MCF 10A (cell line): ENCODE results near the gene SNX11. TPM values are rescaled to one million over a fixed set of nuclear protein-coding genes. Genes with fewer than 3 reads are reported as not detected.

Experiments
- BruUV-seq: library from RNA; stranded (reverse); fragments of 400-500 nt; replicated peaks from 2 replicates; lab custom pipeline; 2021; lab: Mats Ljungman, UMichigan
- CTCF ChIA-PET: fragments of 300-600 bp; sonication (Branson Sonifier 250); formaldehyde crosslinking; extraction: SDS; loops from one replicate; lab custom pipeline; 2021; ENCODE audit warnings: antibody characterized with exemption, inconsistent platforms; lab: Yijun Ruan, JAX
- POLR2A ChIA-PET: fragments of 300-600, 350-650 bp; sonication (Branson Sonifier 250); formaldehyde crosslinking; extraction: SDS; loops from one replicate; lab custom pipeline; 2020; ENCODE audit warnings: antibody characterized with exemption, inconsistent platforms; lab: Yijun Ruan, JAX
- DNase-seq: peaks from one replicate; pipeline ENCODE4 v3.0.0-alpha.2; 2018; ENCODE audit not compliant: unreplicated experiment
- H3K27ac Mint-ChIP-seq: one replicate; pipeline ENCODE4 v1.8.0; 2022; ENCODE audit warnings: mild to moderate bottlenecking, low read depth, mixed read lengths; ENCODE audit not compliant: unreplicated experiment
- H3K27me3 Mint-ChIP-seq: one replicate; pipeline ENCODE4 v1.8.0; 2022; ENCODE audit warnings: mixed read lengths; ENCODE audit not compliant: insufficient read depth, unreplicated experiment
- H3K36me3 Mint-ChIP-seq: one replicate; pipeline ENCODE4 v1.8.0; 2022; ENCODE audit warnings: mild to moderate bottlenecking, moderate library complexity, mixed read lengths; ENCODE audit not compliant: insufficient read depth, unreplicated experiment
- H3K4me1 Mint-ChIP-seq: one replicate; pipeline ENCODE4 v1.8.0; 2022; ENCODE audit warnings: mixed read lengths; ENCODE audit not compliant: insufficient read depth, unreplicated experiment
- H3K4me3 Mint-ChIP-seq: one replicate; pipeline ENCODE4 v1.8.0; 2022; ENCODE audit warnings: mild to moderate bottlenecking, moderate library complexity, mixed read lengths; ENCODE audit not compliant: unreplicated experiment
- H3K9me3 Mint-ChIP-seq: one replicate; pipeline ENCODE4 v1.8.0; 2022; ENCODE audit warnings: mixed read lengths; ENCODE audit not compliant: unreplicated experiment
- intact Hi-C: fragments of 100-400 bp; cut with micrococcal nuclease; formaldehyde crosslinking; loops from 2 replicates; pipeline ENCODE4 v1.14.1; 2022
- total RNA-seq: library from RNA; stranded (reverse); gene quantifications from 2 replicates; pipeline ENCODE4 v1.2.3, GENCODE V29; 2022
- TF ChIP-seq, protein P1 (sequence below): fragments of 200-600 bp; IDR thresholded peaks from one replicate; pipeline ENCODE4 v1.8.0; 2022; ENCODE audit warnings: antibody characterized with exemption, mild to moderate bottlenecking; ENCODE audit not compliant: unreplicated experiment

Gene SNX11
- total RNA-seq, 1 experiment from 2014 or later, result 24.2 TPM

DNA sequence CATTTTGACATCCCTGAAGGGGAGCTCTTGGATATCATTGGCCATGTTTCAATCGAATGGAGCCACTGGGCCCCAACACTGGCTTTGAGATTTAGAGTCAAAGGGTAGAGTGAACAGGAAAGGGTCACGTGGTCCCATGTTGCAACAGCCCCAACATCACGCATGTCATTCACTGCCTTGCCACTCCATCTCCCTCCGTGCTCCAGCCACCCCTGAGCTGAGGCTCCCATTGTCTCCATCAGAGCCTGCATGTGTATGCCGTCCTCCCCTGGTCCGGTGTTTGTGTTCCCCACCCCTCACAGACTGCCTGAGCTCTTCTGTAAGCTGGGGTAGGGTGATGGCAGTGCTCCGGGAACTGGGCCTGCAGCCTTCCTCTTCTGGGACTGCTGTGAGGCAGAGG lies 47.3 kb upstream of the SNX11 start:
- intact Hi-C loops, result no loop called here
- BruUV-seq, result TSS peak; percentile 26
- ChIA-PET CTCF (interaction anchor here (0.6 to 2.3 kb wide), 3 partner anchors 14 to 71 kb away, joined by 3 to 13 read pairs (median 8); no protein-coding TSS in a partner anchor), POLR2A (interaction anchor here (2.1 to 3.1 kb wide), 2 partner anchors 12 to 34 kb away, joined by 13 to 24 read pairs; partner anchors contain the start of gene NFE2L1)
- H3K27me3 Mint-ChIP-seq, result no peaks in the 10 kb centered on the region
- H3K36me3 Mint-ChIP-seq, result peaks cover 96% of the 10 kb centered on the region
- peak overlapping the region; percentile 64 for H3K27ac Mint-ChIP-seq
- no peak overlapping the region for H3K4me3 Mint-ChIP-seq
- TF ChIP-seq, protein P1, sequence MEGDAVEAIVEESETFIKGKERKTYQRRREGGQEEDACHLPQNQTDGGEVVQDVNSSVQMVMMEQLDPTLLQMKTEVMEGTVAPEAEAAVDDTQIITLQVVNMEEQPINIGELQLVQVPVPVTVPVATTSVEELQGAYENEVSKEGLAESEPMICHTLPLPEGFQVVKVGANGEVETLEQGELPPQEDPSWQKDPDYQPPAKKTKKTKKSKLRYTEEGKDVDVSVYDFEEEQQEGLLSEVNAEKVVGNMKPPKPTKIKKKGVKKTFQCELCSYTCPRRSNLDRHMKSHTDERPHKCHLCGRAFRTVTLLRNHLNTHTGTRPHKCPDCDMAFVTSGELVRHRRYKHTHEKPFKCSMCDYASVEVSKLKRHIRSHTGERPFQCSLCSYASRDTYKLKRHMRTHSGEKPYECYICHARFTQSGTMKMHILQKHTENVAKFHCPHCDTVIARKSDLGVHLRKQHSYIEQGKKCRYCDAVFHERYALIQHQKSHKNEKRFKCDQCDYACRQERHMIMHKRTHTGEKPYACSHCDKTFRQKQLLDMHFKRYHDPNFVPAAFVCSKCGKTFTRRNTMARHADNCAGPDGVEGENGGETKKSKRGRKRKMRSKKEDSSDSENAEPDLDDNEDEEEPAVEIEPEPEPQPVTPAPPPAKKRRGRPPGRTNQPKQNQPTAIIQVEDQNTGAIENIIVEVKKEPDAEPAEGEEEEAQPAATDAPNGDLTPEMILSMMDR, result no peak
- no peaks in the 10 kb centered on the region for H3K9me3 Mint-ChIP-seq
- peaks cover 40% of the 10 kb centered on the region for H3K4me1 Mint-ChIP-seq
- no peak for DNase-seq

DNA sequence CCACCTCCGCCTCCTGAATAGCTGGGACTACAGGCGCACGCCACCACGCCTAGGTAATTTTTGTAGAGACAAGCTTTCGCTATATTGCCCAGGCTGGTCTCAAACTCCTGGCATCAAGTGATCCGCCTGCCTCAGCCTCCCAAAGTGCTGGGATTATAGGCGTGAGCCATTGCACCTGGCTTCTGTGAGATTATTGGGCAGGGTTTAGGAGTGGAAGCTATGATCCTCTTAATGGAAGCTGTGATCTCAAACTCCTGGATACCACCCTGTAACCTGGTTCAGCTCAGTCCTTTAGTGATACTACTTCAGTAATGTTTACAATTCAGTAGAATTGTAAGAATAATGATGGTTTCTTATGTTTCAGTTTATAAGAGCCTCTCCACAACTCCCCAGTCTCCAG lies 45.3 kb upstream of the SNX11 start:
- no peak overlapping the region for H3K27ac Mint-ChIP-seq
- H3K4me1 Mint-ChIP-seq, result peaks cover 25% of the 10 kb centered on the region
- no peak for DNase-seq

DNA sequence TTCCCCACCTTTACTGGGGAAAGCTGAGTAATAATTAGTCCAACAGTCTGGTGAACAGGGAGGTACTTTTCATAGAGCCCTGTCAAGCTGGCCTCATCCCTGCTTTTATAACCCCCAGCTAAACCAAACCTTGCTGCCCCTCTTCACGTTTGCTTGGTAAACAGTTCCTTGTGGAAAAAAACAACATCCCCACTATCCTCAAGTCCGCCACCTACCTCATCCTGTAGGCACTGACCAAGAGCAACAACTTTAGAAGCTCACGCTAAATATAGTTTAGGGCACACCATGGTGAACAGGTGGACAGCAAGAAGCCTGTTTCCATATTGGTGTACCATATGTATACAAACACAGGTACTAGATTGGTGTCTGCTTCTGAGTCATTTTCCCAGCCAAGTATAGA lies 42.9 kb upstream of the SNX11 start:
- ChIA-PET POLR2A (interaction anchor here (0.5 to 9.8 kb wide), 5 partner anchors 9 to 169 kb away, joined by 3 to 353 read pairs (median 8); partner anchors contain the start of genes NFE2L1 and SNX11), CTCF (interaction anchor here (0.6 to 5.3 kb wide), 7 partner anchors 10 to 176 kb away, joined by 3 to 42 read pairs (median 3); no protein-coding TSS in a partner anchor)
- Mint-ChIP-seq H3K36me3 (peaks cover 90% of the 10 kb centered on the region), H3K27ac (peak overlapping the region; percentile 72), H3K4me1 (peaks cover 26% of the 10 kb centered on the region), H3K4me3 (no peak overlapping the region), H3K9me3 (no peaks in the 10 kb centered on the region), H3K27me3 (no peaks in the 10 kb centered on the region)
- TF ChIP-seq, protein P1, result no peak
- no peak for DNase-seq
- intact Hi-C loops, result no loop called here
- BruUV-seq, result no TSS peak

More for the DNA sequence above, 45.3 kb upstream of the SNX11 start:
- TF ChIP-seq, protein P1, result no peak
- intact Hi-C loops, result no loop called here
- Mint-ChIP-seq H3K4me3 (no peak overlapping the region), H3K36me3 (peaks cover 94% of the 10 kb centered on the region), H3K9me3 (no peaks in the 10 kb centered on the region), H3K27me3 (no peaks in the 10 kb centered on the region)
- POLR2A ChIA-PET, result interaction anchor here (0.6 to 9.8 kb wide), 6 partner anchors 10 to 105 kb away, joined by 3 to 353 read pairs (median 5); partner anchors contain the start of genes CBX1 and NFE2L1
- BruUV-seq, result no TSS peak
- CTCF ChIA-PET, result interaction anchor here (0.6 to 1.1 kb wide), 4 partner anchors 18 to 391 kb away, joined by 3 to 4 read pairs (median 3); no protein-coding TSS in a partner anchor

DNA sequence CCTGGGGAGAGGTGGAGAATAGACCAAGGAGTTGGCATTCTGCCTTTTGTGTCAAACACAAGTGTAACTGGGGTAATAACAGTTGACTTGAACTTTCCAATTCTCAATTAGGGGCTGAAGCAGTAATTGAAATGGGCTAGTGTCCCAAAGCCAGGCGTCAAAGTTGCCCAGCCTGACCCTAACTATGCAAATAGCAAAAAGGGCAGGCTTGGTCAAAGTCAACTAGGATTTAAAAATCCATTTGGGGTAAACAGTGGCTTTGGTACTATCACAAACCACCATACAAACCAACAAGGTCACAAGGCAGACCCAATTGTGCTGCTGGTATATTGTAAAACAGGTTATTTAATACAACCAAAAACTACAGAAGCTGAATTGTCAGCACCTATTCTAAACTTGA lies 41.4 kb upstream of the SNX11 start:
- ChIA-PET POLR2A (interaction anchor here (1.0 to 9.8 kb wide), 5 partner anchors 14 to 42 kb away, joined by 3 to 353 read pairs (median 15); partner anchors contain the start of genes NFE2L1 and SNX11), CTCF (interaction anchor here (0.6 to 5.3 kb wide), 4 partner anchors 13 to 40 kb away, joined by 3 to 42 read pairs (median 4); no protein-coding TSS in a partner anchor)
- no peak for DNase-seq
- BruUV-seq, result no TSS peak
- no peaks in the 10 kb centered on the region for H3K27me3 Mint-ChIP-seq
- intact Hi-C loops, result no loop called here
- H3K36me3 Mint-ChIP-seq, result peaks cover 90% of the 10 kb centered on the region
- no peak overlapping the region for H3K4me3 Mint-ChIP-seq
- peak overlapping the region; percentile 72 for H3K27ac Mint-ChIP-seq
- no peaks in the 10 kb centered on the region for H3K9me3 Mint-ChIP-seq
- H3K4me1 Mint-ChIP-seq, result peaks cover 21% of the 10 kb centered on the region
- TF ChIP-seq, protein P1, result no peak
